Effector CD8-positive, alpha-beta T cell (primary cell): ENCODE measurements around the gene MPRIP.

ENCODE experiments used
- DNase-seq: peaks from one replicate; lab custom pipeline; 2025; lab: John Stamatoyannopoulos, UW

The MPRIP gene

DNA sequence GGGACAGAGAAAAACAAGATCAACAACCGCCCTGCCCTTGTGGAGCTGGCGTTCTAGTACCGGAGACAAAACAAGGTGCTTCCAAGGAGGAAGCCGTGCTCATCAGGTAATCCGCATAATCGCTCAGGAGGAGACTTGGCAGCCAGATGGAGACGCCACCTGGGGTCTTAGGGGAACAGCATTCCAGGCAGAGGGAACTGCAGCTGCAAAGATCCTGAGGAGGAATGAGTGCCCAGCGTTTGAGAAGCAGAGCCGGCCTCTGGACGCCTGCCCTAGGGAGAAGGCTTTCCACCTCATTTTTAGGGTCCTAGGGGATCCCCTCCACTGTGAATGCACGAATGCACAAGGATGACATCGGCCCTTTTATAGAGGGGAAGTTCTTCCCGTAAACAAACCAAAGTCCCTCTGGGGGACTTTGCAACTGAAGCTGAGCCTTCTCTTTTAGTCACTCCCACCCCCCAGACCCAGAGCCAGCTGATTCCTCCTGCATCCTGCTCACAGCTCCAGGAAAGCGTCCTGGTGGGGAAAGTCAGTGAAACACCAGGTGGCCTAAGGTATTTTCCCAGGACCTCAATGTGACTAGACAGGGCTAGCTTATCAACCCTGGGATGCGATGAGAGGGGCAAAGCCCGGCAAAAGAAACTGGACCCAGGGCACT, 13.2 kb upstream of the MPRIP start:
- DNase-seq = no peak

DNA sequence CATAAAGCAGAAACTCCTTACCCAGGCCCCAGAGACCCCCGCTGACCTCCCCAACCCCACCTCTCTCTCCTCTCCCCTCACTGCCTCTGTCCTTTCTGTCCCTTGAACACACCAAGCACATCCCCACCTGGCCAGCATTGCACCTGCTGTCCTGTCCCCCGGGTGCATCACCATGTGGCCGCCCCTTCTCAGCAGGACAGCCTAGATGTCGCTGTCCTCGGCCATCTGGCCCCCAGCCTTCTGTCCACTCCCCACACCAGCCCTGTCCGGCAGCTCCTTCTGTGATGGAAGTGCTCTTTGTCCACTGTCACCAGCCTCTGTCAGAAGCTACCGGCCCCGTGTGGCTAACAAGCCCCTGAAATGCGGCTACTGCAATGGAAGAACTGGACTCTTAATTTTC, 12.3 kb upstream of the MPRIP start:
- no peak for DNase-seq

DNA sequence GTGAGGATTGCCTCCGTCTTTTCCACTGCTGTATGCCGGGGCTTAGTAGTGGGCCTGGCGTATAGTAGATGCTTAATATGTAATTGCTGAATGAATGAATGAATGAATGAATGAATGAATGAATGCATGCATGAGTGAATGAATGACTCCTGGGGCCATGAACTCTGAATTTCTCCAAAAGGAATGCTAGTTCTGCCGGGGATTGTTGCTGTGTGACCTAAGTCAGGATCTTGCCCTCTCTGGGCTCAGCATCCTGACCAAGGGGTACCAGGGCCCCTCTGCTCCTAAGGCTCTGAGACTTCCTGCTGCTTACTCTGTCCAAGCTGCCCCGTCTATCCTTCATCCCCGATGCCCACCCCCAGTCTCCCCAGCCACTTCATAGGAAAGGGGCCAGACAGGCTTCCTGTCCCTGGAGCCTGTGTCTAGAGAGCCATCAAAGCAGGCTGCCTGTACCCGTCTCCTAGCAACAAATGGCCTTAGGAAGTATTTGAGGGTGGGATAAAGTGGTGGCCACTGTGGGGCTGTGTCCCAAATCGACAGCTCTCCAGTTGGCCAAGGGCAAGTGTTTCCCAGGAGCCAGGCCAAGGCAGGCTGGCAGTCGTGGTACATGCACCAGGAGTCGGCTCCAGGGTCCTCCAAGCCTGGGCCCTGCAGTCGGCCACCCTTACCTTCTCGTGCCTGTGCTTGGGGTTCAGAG, 11.6 kb upstream of the MPRIP start:
- DNase-seq = no peak

DNA sequence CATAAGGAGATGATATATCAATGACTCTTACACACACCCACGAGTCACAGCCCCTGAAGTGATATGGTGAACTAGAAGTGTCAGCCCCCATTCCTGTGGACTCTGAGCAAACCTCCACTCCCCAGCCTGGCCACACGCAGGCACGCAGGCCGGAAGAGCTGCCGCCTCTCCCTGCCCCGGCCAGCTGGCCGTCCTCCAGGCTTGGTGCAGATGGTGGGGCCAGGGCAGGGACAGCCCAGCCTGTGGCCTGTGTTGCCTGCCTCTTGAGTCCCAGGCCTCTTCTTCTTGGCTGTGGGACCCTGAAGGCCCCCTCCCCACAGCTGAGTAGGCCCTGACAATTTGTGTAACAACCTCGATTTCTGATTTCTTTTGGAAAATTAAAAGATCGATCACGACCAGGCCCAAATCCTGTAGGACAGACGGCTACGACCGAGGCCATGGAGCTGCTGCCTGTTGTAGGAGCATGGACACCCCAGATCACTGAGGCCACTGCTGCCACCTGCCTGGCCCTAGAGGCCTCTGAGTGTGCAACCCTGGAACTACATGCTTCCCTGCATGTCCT, 10.0 kb upstream of the MPRIP start:
- DNase-seq = no peak

DNA sequence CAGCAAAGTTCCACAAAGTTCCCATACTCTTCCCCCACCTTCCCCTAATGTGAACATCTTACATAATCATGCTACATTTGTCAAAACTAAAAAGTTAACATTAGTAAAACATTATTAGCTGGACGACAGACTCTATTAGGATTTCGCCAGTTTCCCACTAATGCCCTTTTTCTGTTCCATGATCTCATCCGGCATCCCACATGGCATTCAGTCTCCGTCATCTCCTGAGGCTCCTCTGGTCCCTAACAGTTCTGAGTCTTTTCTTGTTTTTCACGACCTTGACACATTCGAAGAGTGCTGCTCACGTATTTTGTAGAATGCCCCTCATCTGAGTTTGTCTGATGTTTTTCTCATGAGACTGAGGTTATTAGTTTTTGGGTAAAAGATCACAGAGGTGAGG, 8.8 kb upstream of the MPRIP start:
- DNase-seq = no peak

DNA sequence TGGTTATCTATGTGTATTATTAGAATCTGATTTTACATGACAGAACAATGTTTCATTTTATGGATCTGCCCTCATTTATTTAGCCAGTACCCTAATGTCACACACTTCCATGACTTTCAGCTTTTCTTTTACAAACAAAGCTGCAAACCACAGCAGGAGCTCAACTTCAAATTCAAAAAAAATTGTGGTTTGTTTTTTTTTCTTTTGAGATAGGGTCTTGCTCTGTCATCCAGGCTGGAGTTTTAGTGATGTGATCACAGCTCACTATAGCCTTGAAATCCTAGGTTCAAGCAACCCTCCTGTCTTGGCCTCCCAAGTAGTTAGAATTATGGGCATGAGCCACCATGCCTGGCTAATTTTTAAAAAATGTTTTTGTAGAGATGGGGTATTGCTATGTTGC, 8.2 kb upstream of the MPRIP start:
- DNase-seq = no peak

DNA sequence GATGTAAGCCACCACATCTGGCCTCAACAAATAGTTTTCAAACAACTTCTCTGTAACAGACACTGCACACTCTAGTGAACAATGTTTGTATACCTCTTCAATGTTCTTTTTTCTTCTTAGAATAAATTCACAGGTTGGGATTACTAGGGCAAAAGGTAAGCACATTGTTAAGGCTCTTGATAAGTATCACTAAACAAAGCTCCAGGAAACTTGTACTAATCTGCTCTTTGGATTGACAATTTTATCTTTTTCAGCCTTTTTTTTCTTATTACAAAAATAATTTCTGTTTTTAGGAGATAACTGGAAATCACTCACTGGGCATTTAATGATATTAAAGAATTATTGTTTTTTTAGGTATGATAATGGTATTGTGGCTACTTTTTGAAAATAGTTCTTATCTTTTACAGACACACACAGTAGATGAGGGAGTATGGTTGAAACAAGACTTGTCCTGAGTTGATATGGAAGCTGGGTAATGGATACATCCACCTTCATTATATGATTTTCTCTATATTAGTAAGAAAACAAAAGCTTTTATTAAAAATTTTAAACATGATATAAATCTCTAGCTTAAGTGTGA, 7.7 kb upstream of the MPRIP start:
- no peak for DNase-seq

DNA sequence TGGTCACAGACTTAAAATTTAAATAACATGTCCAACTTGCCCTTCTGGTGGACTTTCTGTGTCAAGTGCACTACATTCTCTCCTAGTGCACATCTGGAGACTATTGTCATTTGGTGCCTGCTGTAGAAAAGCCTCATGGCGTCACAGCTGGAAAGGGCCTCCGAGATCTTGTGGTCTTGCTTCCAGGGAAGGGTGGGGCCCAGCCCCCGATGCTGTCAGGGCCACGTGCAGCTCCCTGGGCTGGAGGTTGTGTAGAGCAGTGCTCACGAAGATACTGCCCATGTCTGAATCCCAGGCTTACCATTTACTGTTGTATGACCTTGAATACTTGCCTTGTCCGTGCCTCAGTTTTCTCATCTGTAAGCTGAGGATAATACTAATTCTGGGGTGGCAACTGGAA, 6.8 kb upstream of the MPRIP start:
- DNase-seq = no peak

DNA sequence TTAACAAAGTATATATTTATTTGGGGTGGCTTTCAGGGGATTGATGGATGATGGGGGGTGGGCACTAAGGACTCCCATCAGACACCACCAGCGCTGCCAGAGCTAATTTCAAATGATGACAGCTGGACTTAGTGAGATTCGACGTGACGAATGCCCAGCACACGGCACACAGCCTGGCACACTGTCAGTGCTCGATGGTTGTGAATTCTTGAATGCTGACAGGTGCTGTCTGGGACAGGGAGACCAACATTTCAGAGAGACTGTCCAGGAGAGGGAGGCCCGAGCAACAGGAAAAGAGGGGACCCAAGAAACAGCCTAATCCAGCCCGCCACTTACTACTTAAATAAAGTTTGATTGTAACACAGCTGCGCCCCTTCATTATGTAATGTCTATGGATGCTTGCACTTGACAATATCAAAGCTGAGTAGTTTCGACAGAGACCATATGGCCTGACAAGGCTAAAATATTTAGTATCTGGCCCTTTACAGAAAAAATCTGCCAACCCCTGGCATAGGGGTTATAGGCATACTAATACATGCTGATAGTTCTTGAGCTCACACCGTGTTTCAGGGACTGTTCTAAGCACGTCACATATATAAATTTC, 6.2 kb upstream of the MPRIP start:
- DNase-seq = no peak

DNA sequence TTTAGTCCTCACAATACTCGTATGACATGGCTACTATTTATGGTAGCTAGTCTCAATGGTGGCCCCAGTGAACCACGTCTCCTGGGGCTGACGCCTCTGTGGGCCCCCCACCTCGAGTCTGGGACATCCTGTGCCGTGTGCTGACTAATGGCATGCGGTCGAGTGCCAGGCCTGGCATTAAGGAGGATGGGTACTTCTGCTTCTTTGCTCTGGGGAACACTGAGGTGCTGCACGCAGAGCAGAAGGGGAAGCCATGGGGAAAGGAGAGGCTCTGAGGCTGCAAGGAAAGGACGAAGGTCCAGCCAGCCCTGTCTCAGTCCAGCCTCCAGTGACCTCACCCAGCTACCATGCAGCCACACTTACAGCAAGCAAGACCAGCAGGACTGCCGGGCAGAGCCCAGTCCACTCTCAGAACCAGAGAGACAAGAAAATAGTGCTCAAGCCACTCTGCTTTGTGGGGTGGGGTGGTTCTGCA, 5.7 kb upstream of the MPRIP start:
- no peak for DNase-seq

DNA sequence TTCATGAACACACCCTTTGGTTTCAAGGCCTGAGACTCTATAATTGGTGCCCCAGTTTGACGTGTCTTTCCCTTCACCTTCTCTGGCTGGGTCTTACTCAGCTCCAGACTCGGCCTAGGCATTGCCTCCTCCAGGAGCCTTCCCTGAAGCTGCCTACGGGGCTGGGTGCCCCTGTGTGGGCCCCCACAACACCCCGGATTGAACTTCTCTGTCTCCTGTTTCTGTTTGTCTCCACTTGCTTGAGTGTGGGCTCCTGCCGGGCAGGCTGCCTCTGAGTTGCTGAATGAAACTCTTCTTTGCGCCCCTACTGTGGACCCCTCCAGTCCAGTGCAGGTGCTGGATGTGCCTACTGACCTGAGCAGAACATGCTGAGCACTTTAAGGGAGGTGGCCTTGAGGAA, 2.3 kb upstream of the MPRIP start:
- DNase-seq = no peak

DNA sequence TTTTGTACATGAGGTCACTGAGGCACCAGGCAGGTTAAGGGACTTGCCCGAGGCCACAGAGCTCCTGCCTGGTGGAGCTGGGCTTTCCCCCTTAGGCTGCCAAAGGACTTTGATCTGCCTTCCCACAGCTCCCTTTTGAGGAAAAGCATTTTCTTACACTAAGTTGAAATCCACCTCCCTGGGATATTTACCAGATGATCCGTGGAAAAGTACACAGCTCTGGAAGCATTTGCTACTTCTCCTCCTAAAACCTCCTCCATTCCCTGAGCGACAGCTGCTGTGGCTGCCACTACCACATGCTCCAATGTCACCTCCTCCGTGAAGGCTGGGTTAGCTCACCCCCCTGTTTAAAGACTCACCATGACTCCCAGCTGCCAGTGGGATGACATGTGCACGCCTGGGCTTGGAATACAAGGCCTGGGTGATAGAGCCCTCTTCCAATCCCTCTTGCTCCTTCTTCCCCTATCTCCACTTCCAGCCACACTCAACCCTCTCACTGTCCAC, 1.2 kb upstream of the MPRIP start:
- no peak for DNase-seq

DNA sequence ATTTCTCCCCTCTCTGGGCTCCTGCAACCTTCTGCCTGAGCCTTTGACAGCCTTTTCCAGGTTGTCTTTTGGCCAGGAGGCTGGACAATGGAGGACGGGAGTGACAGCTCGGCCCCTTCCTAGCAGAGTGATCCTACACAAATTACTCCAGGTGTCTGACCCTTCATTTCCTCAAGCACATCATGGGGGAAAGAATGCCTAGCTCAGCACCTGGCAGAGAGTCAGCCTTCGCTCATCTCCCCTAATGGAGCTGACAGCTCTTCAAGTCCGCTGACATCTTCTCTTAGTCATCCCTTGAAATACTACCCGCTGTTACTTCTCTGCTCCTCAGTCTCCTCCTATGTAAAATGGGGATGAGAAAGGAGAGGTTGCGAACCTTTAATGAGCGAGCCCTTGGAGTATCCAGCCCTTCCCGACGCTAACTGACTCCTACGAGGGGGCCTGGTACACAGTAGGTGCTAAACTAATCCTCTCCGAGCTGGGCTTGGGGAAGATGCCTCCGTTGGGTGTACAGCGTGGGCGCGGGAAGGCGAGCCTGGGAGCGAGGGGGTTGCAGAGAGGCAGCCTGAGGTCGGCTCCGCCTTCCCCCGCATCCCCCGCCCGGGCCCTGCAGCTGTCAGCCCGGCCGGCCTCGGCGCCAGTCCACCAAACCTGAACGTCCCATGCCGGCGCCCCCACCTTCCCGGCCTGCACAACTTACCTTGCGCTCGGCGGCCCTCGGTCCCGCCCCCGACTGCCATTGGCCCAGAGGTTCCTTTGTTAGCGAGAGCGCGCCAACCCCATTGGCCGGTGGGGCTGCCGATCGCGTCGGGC, 480 bp upstream of the MPRIP start:
- DNase-seq = peak; percentile 94

DNA sequence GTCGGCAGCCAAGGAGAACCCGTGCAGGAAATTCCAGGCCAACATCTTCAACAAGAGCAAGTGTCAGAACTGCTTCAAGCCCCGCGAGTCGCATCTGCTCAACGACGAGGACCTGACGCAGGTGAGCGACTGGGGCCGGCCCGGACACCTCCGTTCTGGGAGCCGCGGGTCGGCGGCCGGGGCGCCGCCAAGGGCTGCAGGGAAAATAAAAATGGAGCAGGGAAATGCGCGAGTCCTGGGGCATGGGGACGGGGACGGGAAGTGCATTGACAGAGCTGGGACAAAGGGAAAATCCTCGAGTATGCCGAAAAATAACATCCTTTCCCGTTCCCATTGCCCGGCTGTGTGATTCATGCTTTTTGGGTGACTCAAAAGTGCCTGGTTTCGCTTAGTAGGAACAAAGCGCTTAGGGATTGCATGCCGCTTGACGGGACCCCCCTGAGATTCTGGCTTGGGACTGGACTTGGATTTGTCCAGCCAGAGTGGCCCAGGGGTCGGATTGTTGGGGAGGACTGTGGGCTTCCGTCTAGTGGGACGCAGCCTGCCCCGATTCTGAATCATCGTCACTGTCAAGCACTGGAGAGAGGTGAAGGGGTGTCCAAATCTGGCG, 699 bp downstream of the MPRIP start:
- peak; percentile 8 for DNase-seq

DNA sequence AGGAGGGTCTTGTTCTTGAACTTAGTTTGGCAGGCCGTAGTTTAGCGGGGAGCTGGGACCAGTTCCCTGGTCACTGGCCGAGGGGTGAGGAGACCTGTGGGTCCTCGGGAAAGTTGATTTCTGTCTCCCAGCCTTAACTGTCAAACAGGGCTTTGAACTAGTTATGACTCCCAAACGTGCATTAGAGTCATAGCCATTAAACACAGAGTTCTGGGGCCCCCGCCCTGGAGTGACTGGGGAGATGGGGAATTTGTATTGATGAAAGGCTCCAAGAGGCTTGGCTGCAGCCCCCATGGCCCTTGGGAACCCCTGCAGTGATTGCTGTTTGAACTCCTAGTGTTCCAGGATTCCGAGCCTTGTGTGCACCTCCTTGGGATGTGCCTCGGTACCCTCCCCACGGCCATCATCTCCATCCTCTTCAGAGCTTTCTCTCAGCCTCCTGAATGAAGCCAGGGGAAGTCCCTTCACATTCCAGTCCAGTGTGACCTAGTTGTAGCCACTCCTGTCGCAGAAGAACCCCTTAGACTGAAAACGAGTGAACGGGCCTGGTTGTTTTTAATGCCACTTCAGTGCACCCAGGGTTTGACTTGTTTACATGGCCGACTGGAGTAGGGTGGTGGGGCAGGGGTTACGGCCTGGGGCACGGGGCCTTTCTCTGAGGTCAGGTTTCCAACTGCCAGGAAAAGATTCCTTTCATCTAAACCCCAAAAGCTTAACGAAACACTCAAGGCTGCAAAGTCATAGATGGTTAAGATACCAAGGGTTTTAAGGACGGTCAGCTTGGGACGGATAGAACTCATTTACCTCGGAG, 1.4 kb downstream of the MPRIP start:
- no peak for DNase-seq

DNA sequence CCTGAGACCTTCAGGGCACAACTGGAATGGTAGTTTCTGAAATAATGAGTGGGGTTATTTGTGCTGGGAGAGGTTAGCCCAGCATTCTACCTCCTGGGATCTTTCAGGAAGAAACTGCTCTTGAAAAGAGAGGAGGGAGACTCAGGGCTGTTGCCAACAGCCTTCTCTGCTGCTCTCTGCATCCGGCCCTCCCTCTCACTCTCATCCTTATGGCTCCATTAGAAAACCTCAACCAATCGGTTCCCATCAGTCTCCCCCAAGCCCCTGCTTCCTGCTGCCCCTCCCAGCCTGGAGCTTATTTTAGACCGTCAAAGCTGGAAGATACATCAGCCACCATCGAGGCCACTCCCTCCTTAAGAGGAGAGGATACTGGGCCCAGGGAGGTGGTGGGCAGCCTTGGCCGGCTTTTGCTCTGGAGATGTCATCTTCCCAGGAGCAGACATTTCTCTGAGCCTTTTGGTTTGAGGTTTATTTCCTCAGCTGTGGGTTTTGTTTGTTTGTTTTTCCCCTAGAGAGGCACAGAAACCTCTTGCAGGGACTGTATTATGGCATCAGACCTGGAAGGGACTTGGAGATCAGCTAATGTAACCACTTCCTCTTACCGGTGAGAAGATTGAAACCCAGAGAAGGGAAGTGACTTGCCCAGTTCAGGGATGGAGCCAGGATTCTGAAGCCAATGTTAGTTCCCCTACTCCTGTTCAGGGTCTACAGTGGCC, 2.7 kb downstream of the MPRIP start:
- DNase-seq = no peak

DNA sequence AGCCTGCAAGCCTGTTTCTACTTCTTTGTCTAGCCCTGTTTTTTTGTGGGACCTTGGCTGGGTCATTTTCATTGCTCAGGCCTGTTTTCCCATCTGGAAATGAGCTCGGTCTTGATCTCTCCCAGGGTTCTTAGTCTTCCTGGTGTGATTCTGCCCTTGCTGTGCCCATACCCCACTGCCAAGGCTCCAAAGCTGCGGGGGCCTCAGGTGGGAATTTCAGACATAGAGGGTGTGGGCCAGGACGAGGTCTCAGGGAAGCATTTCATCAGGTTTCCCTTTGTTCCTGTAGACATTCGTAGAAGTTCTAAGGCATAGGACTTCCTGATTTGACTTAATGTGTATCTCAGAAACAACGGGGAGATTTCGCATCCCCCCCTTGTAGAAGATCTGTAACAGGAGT, 5.8 kb downstream of the MPRIP start:
- no peak for DNase-seq

DNA sequence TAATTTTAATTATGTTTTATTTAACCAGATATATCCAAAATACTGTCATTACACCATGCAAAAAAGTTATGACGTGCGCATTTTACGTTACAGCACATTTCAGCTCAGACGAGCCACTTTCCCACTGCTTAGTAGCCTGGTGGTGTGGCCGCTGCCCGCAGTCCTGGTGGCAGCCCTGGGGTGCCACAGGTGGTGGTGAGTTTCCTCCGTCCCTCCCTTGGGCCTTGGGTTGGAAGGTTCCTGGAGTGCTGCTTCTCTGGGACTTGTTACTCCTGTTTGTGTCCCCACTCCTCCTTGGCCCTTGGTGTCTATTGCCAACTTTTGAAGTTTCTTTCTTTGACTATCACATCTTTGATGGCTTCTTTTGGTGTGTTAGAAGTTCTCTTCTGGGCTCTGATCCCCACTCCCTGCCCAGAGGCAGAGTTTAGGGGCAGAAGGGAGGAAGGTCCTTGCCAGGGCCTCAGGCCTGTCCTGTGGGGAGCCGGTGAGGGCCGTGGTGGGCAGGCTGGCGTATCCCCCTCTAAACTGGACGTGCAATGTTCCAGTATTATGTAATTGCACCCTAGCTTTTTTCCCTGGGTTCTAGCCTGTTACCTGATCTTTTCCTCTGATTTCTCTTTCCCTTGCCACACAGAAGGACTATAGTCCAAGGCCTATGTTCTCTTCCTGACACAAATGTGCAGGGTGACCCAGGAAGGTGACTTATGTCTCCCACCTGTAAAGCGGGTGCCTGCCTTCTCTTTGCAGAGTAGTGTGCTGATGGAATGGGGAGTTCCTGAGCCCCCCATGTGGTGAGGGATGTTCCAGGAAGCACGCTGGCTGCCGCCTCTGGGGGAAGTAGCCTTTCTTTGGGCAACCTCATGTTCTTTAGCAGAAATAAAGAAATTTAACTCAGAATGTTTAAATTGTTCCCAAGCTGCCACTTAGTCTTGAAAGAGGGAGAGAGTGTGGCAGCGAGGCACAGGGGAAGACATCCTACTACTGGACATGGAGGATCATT, 8.4 kb downstream of the MPRIP start:
- no peak for DNase-seq
